ENCODE data around the gene PDE1C. TPM values are rescaled to one million over a fixed set of nuclear protein-coding genes. Genes with fewer than 3 reads are reported as not detected.

PDE1C gene
- total and polyA plus RNA-seq, 11 donors: 35.3 to 307 (median 141) TPM

GRCh38 chr7:31885171-31885570, 185.0 kb downstream of the PDE1C start:
- DNase-seq: no peak
- no peaks in the 10 kb centered on the region for H3K27me3 ChIP-seq
- peaks cover 0 to 5% (median 0%) of the 10 kb centered on the region in 9 donors for H3K36me3 ChIP-seq
- peak in 2 of 4 donors; percentile 31 to 40 for ATAC-seq
- intact Hi-C loops (cut with DNase I): loop anchor here in 5 of 10 donors (10.0 kb wide), 4 partner anchors 150 to 280 kb away; no protein-coding TSS in a partner anchor
- H3K9me3 ChIP-seq: no peaks in the 10 kb centered on the region
- no peak overlapping the region for H3K4me3 ChIP-seq
- no peak for TF ChIP-seq POLR2A (IDR thresholded peaks at IDR 0.05)
- TF ChIP-seq, protein P1, sequence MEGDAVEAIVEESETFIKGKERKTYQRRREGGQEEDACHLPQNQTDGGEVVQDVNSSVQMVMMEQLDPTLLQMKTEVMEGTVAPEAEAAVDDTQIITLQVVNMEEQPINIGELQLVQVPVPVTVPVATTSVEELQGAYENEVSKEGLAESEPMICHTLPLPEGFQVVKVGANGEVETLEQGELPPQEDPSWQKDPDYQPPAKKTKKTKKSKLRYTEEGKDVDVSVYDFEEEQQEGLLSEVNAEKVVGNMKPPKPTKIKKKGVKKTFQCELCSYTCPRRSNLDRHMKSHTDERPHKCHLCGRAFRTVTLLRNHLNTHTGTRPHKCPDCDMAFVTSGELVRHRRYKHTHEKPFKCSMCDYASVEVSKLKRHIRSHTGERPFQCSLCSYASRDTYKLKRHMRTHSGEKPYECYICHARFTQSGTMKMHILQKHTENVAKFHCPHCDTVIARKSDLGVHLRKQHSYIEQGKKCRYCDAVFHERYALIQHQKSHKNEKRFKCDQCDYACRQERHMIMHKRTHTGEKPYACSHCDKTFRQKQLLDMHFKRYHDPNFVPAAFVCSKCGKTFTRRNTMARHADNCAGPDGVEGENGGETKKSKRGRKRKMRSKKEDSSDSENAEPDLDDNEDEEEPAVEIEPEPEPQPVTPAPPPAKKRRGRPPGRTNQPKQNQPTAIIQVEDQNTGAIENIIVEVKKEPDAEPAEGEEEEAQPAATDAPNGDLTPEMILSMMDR (IDR thresholded peaks at IDR 0.05): no peak
- WGBS, 4 donors: 77 to 87% (median 84%) methylated on average over 2 of the region's 2 CpGs
- peak overlapping the region in 11 of 12 donors; percentile 51 to 87 (median 83) for H3K27ac ChIP-seq
- peaks cover 12 to 65% (median 32%) of the 10 kb centered on the region in 12 donors for H3K4me1 ChIP-seq

DNA sequence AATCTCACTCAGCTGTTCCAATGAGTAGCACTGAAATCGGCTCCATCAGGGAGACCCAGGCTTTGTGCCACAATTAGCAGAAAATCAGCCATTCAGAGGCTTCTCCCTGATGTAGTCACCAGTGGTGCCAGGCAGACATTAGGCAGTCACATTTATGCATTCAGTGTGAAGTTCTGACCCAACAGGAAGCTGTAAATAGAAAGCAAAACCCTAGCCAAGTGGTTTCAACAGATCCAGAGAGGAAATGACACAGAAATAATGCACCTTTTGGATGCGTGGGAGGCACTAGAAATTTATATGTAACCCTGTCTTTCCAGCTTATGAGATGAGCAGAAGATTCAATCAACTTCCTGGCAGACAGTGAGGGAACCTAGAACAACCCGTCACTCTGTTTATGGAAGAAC, 186.4 kb downstream of the PDE1C start:
- no peaks in the 10 kb centered on the region for H3K9me3 ChIP-seq
- H3K27ac ChIP-seq: peak overlapping the region; percentile 67 to 87 (median 82)
- peaks cover 0 to 11% (median 4%) of the 10 kb centered on the region in 9 donors for H3K36me3 ChIP-seq
- peak; percentile 19 to 69 (median 59) for ATAC-seq
- H3K4me1 ChIP-seq: peaks cover 12 to 59% (median 27%) of the 10 kb centered on the region in 12 donors
- TF ChIP-seq, protein P1 (IDR thresholded peaks at IDR 0.05): no peak
- no peak for TF ChIP-seq POLR2A (IDR thresholded peaks at IDR 0.05)
- H3K27me3 ChIP-seq: no peaks in the 10 kb centered on the region
- WGBS, 4 donors: 9 to 15% (median 11%) methylated on average over 3 of the region's 3 CpGs
- intact Hi-C loops (cut with DNase I): loop anchor here in 6 of 10 donors (5.0 to 10.0 kb wide), 8 partner anchors 151 to 281 kb away; partner anchors contain the start of gene PDE1C (in 2 of the 6)
- no peak overlapping the region for H3K4me3 ChIP-seq
- peak in 2 of 5 donors; percentile 37 for DNase-seq

- peak; percentile 60 to 89 (median 81) for DNase-seq
- H3K9me3 ChIP-seq: no peaks in the 10 kb centered on the region
- peaks cover 0 to 27% (median 4%) of the 10 kb centered on the region in 9 donors for H3K36me3 ChIP-seq
- intact Hi-C loops (cut with DNase I): loop anchor here in 6 of 10 donors (5.0 to 10.0 kb wide), 8 partner anchors 153 to 283 kb away; partner anchors contain the start of gene PDE1C (in 2 of the 6)
- 40 to 47% (median 42%) methylated on average over 4 of the region's 4 CpGs for WGBS, 4 donors
- no peak overlapping the region for H3K4me3 ChIP-seq
- H3K27ac ChIP-seq: peak overlapping the region; percentile 44 to 87 (median 82)
- H3K27me3 ChIP-seq: no peaks in the 10 kb centered on the region
- H3K4me1 ChIP-seq: peaks cover 12 to 58% (median 27%) of the 10 kb centered on the region in 12 donors
- peak; percentile 95 to 97 (median 95) for ATAC-seq
- TF ChIP-seq, protein P1 (IDR thresholded peaks at IDR 0.05): peak in 8 of 12 donors; percentile 13 to 39 (median 24)
- no peak for TF ChIP-seq POLR2A (IDR thresholded peaks at IDR 0.05)
Observed at GRCh38 chr7:31882187-31882586, 188.0 kb downstream of the PDE1C start.

DNA sequence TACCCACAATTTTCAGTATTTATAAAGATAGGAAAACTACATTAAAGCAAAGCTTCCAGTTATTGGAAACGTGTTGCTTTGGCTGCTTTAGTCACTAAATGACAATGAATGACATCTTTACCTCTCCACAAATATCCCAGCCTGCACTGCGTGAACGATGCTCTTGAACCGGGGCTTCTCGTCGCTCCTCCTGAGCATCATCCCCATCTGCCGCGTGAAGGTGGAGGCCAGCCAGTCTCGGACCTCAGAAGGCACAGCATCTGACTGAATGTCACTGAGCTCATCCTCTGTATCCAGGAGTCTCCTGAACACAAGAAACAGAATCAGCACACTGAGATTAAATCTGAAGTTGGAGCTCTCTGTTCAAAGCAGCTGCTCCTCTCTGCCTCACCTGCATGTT, 191.3 kb downstream of the PDE1C start:
- Histone ChIP-seq H3K36me3 (peaks cover 0 to 42% (median 4%) of the 10 kb centered on the region in 9 donors), H3K27me3 (no peaks in the 10 kb centered on the region), H3K9me3 (no peaks in the 10 kb centered on the region), H3K4me3 (no peak overlapping the region), H3K27ac (no peak overlapping the region), H3K4me1 (peaks cover 16 to 54% (median 34%) of the 10 kb centered on the region in 12 donors)
- TF ChIP-seq, protein P1 (IDR thresholded peaks at IDR 0.05): no peak
- TF ChIP-seq POLR2A (IDR thresholded peaks at IDR 0.05): no peak
- ATAC-seq: no peak
- WGBS, 4 donors: 87 to 94% (median 92%) methylated on average over 9 of the region's 9 CpGs
- DNase-seq: no peak
- intact Hi-C loops (cut with DNase I): loop anchor here in 2 of 10 donors (5.0 to 10.0 kb wide), 2 partner anchors 186 to 283 kb away; no protein-coding TSS in a partner anchor
